A673 (cell line): ENCODE data around the gene FGF18. TPM values are rescaled to one million over a fixed set of nuclear protein-coding genes. Genes with fewer than 3 reads are reported as not detected.

Source experiments
- BruUV-seq: library from RNA; stranded (reverse); fragments of 400-500 nt; replicated peaks from 2 replicates; lab custom pipeline; 2021; lab: Mats Ljungman, UMichigan
- CTCF ChIA-PET: fragments of 300-600 bp; sonication (Branson Sonifier 250); formaldehyde crosslinking; loops from one replicate; lab custom pipeline; 2022; ENCODE audit warnings: antibody characterized with exemption; lab: Charles Lee
- POLR2A ChIA-PET: fragments of 300-600 bp; sonication (Branson Sonifier 250); formaldehyde crosslinking; loops from one replicate; lab custom pipeline; 2022; ENCODE audit warnings: antibody characterized with exemption; ENCODE audit not compliant: low non-redundant PET; lab: Charles Lee
- DNase-seq: peaks from one replicate; pipeline ENCODE4 v3.0.0-alpha.2; 2015; ENCODE audit warnings: low spot score
- H3K27ac ChIP-seq: fragments of 200-600 bp; sonication (generic); 2 replicates; pipeline ENCODE4 v1.5.1; 2016; ENCODE audit warnings: mixed run types, low read depth, mild to moderate bottlenecking, mixed read lengths, antibody characterized with exemption, low read length; ENCODE audit not compliant: poor library complexity, severe bottlenecking
- H3K27me3 ChIP-seq: fragments of 200-600 bp; sonication (generic); replicated peaks from 2 replicates; pipeline ENCODE4 v1.6.1; 2017; ENCODE audit warnings: mixed run types, low read depth, mild to moderate bottlenecking, mixed read lengths, antibody characterized with exemption, low read length; ENCODE audit not compliant: insufficient read depth, poor library complexity
- H3K36me3 ChIP-seq: fragments of 200-600 bp; sonication (generic); 2 replicates; pipeline ENCODE4 v1.6.1; 2016; ENCODE audit warnings: mixed run types, mild to moderate bottlenecking, mixed read lengths, antibody characterized with exemption, low read length; ENCODE audit not compliant: insufficient read depth, poor library complexity, severe bottlenecking
- H3K4me1 ChIP-seq: fragments of 200-600 bp; sonication (generic); 2 replicates; pipeline ENCODE4 v1.6.1; 2017; ENCODE audit warnings: mixed run types, mild to moderate bottlenecking, mixed read lengths, antibody characterized with exemption, low read length; ENCODE audit not compliant: insufficient read depth, poor library complexity, severe bottlenecking
- H3K4me3 ChIP-seq: fragments of 200-600 bp; sonication (generic); 2 replicates; pipeline ENCODE4 v1.5.1; 2016; ENCODE audit warnings: low read depth, mixed run types, mild to moderate bottlenecking, mixed read lengths, low read length; ENCODE audit not compliant: poor library complexity, severe bottlenecking
- H3K9me3 ChIP-seq: fragments of 200-600 bp; sonication (generic); 2 replicates; pipeline ENCODE4 v1.6.1; 2016; ENCODE audit warnings: mixed run types, low read depth, mild to moderate bottlenecking, mixed read lengths, antibody characterized with exemption, low read length; ENCODE audit not compliant: poor library complexity, severe bottlenecking
- EZH2 ChIP-seq: fragments of 200-600 bp; sonication (generic); IDR thresholded peaks from 2 replicates; pipeline ENCODE4 v1.6.1; 2017; ENCODE audit warnings: borderline replicate concordance, low read depth, mild to moderate bottlenecking, mixed read lengths, antibody characterized with exemption, low read length; ENCODE audit not compliant: poor library complexity, severe bottlenecking
- intact Hi-C: fragments of 100-400 bp; cut with micrococcal nuclease; formaldehyde crosslinking; loops from one replicate; pipeline ENCODE4 v1.10.0; 2022; ENCODE audit not compliant: unreplicated experiment
- total RNA-seq: library from RNA; stranded (reverse); gene quantifications from 2 replicates; pipeline ENCODE4 v1.2.3, GENCODE V29; 2021
- TF ChIP-seq, protein P1 (sequence below): fragments of 300-800, 200-600 bp; sonication (generic); conservative IDR thresholded peaks from 2 replicates; pipeline ENCODE4 v1.5.1; 2017; ENCODE audit warnings: low read depth, mild to moderate bottlenecking, antibody characterized with exemption, low read length, moderate library complexity, mixed read lengths

The FGF18 gene
- total RNA-seq, 1 experiment from 2014 or later, result 1.3 TPM

DNA sequence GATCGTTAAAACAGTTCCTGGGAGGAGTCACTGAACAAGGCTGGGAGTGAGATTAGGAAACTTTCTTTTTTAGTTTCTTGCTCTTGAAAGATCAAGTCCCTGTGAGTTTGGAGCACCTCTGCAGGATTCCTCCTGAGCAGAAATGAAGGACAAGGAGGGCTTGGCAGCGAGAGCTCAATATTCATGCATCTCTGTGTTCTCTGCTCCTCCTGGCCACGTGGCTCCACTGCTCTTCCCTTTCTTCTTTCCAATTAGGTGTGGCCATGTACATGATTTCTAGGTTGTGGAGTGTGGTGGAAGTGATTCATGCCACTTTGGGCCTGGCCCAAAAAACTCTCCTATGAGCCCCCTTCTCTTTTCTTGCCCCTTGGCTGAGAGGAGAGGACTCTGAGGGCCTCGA lies 67.2 kb downstream of the FGF18 start:
- no TSS peak for BruUV-seq
- no peak for TF ChIP-seq EZH2
- TF ChIP-seq, protein P1, sequence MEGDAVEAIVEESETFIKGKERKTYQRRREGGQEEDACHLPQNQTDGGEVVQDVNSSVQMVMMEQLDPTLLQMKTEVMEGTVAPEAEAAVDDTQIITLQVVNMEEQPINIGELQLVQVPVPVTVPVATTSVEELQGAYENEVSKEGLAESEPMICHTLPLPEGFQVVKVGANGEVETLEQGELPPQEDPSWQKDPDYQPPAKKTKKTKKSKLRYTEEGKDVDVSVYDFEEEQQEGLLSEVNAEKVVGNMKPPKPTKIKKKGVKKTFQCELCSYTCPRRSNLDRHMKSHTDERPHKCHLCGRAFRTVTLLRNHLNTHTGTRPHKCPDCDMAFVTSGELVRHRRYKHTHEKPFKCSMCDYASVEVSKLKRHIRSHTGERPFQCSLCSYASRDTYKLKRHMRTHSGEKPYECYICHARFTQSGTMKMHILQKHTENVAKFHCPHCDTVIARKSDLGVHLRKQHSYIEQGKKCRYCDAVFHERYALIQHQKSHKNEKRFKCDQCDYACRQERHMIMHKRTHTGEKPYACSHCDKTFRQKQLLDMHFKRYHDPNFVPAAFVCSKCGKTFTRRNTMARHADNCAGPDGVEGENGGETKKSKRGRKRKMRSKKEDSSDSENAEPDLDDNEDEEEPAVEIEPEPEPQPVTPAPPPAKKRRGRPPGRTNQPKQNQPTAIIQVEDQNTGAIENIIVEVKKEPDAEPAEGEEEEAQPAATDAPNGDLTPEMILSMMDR, result no peak
- intact Hi-C loops, result no loop called here
- no peak for DNase-seq
- Histone ChIP-seq H3K27ac (no peak overlapping the region), H3K4me1 (no peaks in the 10 kb centered on the region), H3K36me3 (no peaks in the 10 kb centered on the region), H3K9me3 (no peaks in the 10 kb centered on the region), H3K4me3 (no peak overlapping the region), H3K27me3 (no peaks in the 10 kb centered on the region)
- ChIA-PET POLR2A (no interaction called here), CTCF (no interaction called here)

- peaks cover 1% of the 10 kb centered on the region for H3K4me1 ChIP-seq
- POLR2A ChIA-PET, result no interaction called here
- no TSS peak for BruUV-seq
- no peaks in the 10 kb centered on the region for H3K9me3 ChIP-seq
- intact Hi-C loops, result no loop called here
- no peaks in the 10 kb centered on the region for H3K27me3 ChIP-seq
- TF ChIP-seq, protein P1, result no peak
- no peak for TF ChIP-seq EZH2
- no peaks in the 10 kb centered on the region for H3K36me3 ChIP-seq
- DNase-seq, result no peak
- no peak overlapping the region for H3K27ac ChIP-seq
- CTCF ChIA-PET, result no interaction called here
- no peak overlapping the region for H3K4me3 ChIP-seq
Observed at GRCh38 chr5:171488876-171489275, 69.4 kb downstream of the FGF18 start.

GRCh38 chr5:171492781-171493180 lies 73.3 kb downstream of the FGF18 start:
- Histone ChIP-seq H3K36me3 (no peaks in the 10 kb centered on the region), H3K27me3 (no peaks in the 10 kb centered on the region), H3K4me3 (no peak overlapping the region), H3K4me1 (peaks cover 16% of the 10 kb centered on the region), H3K9me3 (no peaks in the 10 kb centered on the region), H3K27ac (no peak overlapping the region)
- CTCF ChIA-PET, result no interaction called here
- no TSS peak for BruUV-seq
- intact Hi-C loops, result loop anchor here (5.0 kb wide), 1 partner anchor 45 kb away; no protein-coding TSS in a partner anchor
- POLR2A ChIA-PET, result no interaction called here
- DNase-seq, result peak; percentile 18
- TF ChIP-seq, protein P1, result no peak
- TF ChIP-seq EZH2, result no peak
